Stimulated activated CD4-positive, alpha-beta T cell treated with anti-CD3 and anti-CD28 coated beads, Interleukin-1b, Interleukin-23, amount 100 ng/mL, for 48 hours (primary cell): ENCODE data around the gene OR52B6.
"Not testable (repeated sequence)": the region's sequence is repeated elsewhere in the genome, so short reads cannot be mapped to it uniquely, and the experiment has no call there.

ENCODE experiments used
- DNase-seq: peaks from one replicate; pipeline ENCODE4 v3.0.0-alpha.2; 2020

The OR52B6 gene

GRCh38 chr11:5580577-5580976 is at the start of gene OR52B6:
TSS of gene OR52B6 (plus strand) at chr11:5580877. CDS start at chr11:5580877, 0 bp downstream.
- DNase-seq: no peak

GRCh38 chr11:5531053-5531831 is 49.4 kb upstream of the OR52B6 start:
- DNase-seq: no peak

GRCh38 chr11:5534046-5534445 is 46.6 kb upstream of the OR52B6 start:
- no peak for DNase-seq

- no peak for DNase-seq
These were observed 44.2 kb upstream of the OR52B6 start for GRCh38 chr11:5536482-5536881.

- no peak for DNase-seq
These were observed 39.2 kb upstream of the OR52B6 start for GRCh38 chr11:5541427-5541826.

GRCh38 chr11:5546457-5546856 is 34.2 kb upstream of the OR52B6 start:
- DNase-seq: no peak

GRCh38 chr11:5547982-5548381 is 32.7 kb upstream of the OR52B6 start:
- DNase-seq: no peak

GRCh38 chr11:5548440-5548839 is 32.2 kb upstream of the OR52B6 start, which contains the start of gene OR52H1:
TSS of gene OR52H1 (minus strand) at chr11:5548540. CDS start at chr11:5545505, 3,035 bp downstream.
- no peak for DNase-seq

- DNase-seq: no peak
These were observed 30.1 kb upstream of the OR52B6 start for GRCh38 chr11:5550440-5551095.

- DNase-seq: no peak
These were observed 27.3 kb upstream of the OR52B6 start for GRCh38 chr11:5553343-5553742.

GRCh38 chr11:5556596-5557188 is 24.0 kb upstream of the OR52B6 start:
- no peak for DNase-seq

GRCh38 chr11:5557751-5558150 is 22.9 kb upstream of the OR52B6 start:
- DNase-seq: no peak

- DNase-seq: peak; percentile 2
These were observed 16.2 kb upstream of the OR52B6 start for GRCh38 chr11:5564259-5565019.

GRCh38 chr11:5574654-5575053 is 6.0 kb upstream of the OR52B6 start:
- no peak for DNase-seq

- DNase-seq: no peak
These were observed 5.5 kb upstream of the OR52B6 start for GRCh38 chr11:5575152-5575551.

- no peak for DNase-seq
These were observed 3.6 kb upstream of the OR52B6 start for GRCh38 chr11:5577101-5577500.

GRCh38 chr11:5581014-5581413 is 337 bp downstream of the OR52B6 start:
- no peak for DNase-seq

GRCh38 chr11:5584458-5584857 is 3.8 kb downstream of the OR52B6 start:
- not testable (repeated sequence) for DNase-seq

GRCh38 chr11:5589906-5590305 is 9.2 kb downstream of the OR52B6 start:
- not testable (repeated sequence) for DNase-seq

- DNase-seq: no peak
These were observed 10.9 kb downstream of the OR52B6 start for GRCh38 chr11:5591613-5592012.

GRCh38 chr11:5592615-5593014 is 11.9 kb downstream of the OR52B6 start:
- no peak for DNase-seq

- DNase-seq: no peak
These were observed 12.5 kb downstream of the OR52B6 start for GRCh38 chr11:5593146-5593545.

GRCh38 chr11:5596607-5597201 is 16.0 kb downstream of the OR52B6 start, which contains the start of gene TRIM6:
TSS of gene TRIM6 (plus strand) at chr11:5596637. CDS start at chr11:5596898, 261 bp downstream.
- no peak for DNase-seq
